GM06990 (cell line): Measurements from ENCODE around the gene OBSCN.
"Not testable (repeated sequence)": the region's sequence is repeated elsewhere in the genome, so short reads cannot be mapped to it uniquely, and the experiment has no call there.

Experiments
- DNase-seq: peaks from one replicate; pipeline ENCODE4 v3.0.0-alpha.2; 2011; ENCODE audit not compliant: insufficient read length; ENCODE audit errors: extremely low read depth
- H3K27me3 ChIP-seq: replicated peaks from 2 replicates; pipeline ENCODE4 v1.6.0; 2011; ENCODE audit warnings: low read length; ENCODE audit not compliant: control insufficient read depth, insufficient read depth
- H3K36me3 ChIP-seq: 2 replicates; pipeline ENCODE4 v1.5.1; 2011; ENCODE audit warnings: low read length; ENCODE audit not compliant: control insufficient read depth, insufficient read depth
- H3K4me3 ChIP-seq: replicated peaks from 2 replicates; pipeline ENCODE4 v1.5.1; 2011; ENCODE audit warnings: low read depth, mild to moderate bottlenecking, control low read depth, low read length
- CTCF ChIP-seq: IDR thresholded peaks from 2 replicates; pipeline ENCODE4 v1.5.1; 2011; ENCODE audit warnings: low read length, control low read depth, mild to moderate bottlenecking, inconsistent platforms; ENCODE audit not compliant: insufficient read depth, poor library complexity, severe bottlenecking

OBSCN gene

GRCh38 chr1:228170666-228171065 lies 37.2 kb upstream of the OBSCN start:
- no peak for TF ChIP-seq CTCF
- Histone ChIP-seq H3K36me3 (no peaks in the 10 kb centered on the region; the same call in none of the 2 replicates), H3K27me3 (no peaks in the 10 kb centered on the region), H3K4me3 (no peak overlapping the region)
- no peak for DNase-seq

DNA sequence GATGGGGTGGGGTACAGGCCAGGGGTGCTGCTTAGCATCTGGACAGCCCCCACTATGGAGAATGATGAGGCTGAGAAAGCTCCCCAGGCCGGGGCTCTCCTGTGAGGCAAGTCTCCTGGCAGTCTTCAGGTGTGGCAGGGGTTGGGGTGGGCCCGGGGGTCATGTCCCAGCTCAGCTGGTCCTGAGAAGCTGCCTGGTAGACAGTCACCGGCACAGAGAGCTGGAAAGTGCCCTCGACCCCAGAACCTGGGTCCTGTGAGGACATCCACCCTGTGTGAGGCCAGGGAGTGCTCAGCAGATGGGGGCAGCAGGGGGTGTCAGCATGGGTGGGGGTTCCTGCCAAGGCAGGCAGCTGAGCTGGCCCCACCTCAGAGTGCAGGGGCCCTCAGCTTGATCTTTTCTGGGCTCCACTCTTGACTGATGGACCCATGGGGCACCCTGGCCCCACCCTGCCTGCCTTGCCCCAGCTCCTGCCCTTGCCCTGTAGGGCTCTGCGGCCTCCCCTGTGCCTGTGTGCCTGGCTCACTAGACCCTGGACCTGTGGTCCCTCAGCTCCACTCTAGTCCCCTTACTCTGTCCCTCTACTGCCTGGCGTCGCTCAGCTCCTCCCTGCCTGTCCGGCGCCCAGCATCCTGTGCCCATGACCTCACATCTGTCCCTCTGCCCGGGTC lies 36.5 kb upstream of the OBSCN start:
- no peaks in the 10 kb centered on the region for H3K27me3 ChIP-seq
- H3K4me3 ChIP-seq = no peak overlapping the region
- no peak for DNase-seq
- no peak for TF ChIP-seq CTCF
- H3K36me3 ChIP-seq = no peaks in the 10 kb centered on the region; the same call in none of the 2 replicates

- Histone ChIP-seq H3K27me3 (no peaks in the 10 kb centered on the region), H3K36me3 (no peaks in the 10 kb centered on the region; the same call in none of the 2 replicates), H3K4me3 (no peak overlapping the region)
- DNase-seq = no peak
- no peak for TF ChIP-seq CTCF
These were observed 35.0 kb upstream of the OBSCN start for GRCh38 chr1:228172591-228173527.

- H3K27me3 ChIP-seq, DNase-seq, H3K4me3 ChIP-seq: not testable (repeated sequence)
These were observed 34.0 kb upstream of the OBSCN start for GRCh38 chr1:228173528-228174481.

DNA sequence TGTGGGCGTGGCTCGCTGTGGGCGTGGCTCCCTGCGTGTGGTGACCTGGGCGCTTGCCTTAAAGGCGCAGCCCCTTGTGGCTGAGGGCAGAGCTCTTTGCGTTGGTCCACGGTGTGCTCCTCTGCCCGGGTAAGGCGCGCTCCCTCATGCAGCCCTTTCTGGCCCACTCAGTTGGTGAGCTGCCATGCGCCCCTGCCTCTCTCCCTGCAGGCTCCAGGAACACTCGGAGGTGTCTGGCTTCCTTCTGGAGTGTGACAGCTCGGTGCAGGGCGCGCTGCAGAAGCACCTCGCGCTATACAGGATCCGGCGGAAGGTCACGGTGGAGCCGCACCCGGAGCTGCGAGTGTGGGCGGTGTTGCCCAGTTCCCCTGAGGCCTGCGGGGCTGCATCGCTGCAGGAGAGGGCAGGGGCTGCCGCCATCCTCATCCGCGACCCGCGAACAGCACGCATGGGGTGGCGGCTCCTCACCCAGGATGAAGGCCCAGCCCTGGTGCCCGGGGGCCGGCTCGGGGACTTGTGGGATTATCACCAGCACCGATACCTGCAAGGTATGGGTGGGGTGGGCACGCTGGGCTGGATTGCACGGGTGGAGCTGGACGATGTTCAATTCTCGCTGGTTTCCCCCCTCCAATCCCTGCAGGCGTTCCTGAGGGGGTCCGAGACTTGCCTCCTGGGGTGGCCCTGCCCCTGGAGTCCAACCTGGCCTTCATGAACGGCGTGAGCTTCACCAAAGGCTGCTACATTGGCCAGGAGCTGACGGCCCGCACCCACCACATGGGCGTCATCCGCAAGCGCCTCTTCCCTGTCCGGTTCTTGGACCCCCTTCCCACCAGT lies 33.1 kb upstream of the OBSCN start:
- Histone ChIP-seq H3K27me3 (no peaks in the 10 kb centered on the region), H3K4me3 (no peak overlapping the region), H3K36me3 (no peaks in the 10 kb centered on the region; the same call in none of the 2 replicates)
- no peak for DNase-seq
- TF ChIP-seq CTCF = no peak

More at GRCh38 chr1:228173528-228174481, 34.0 kb upstream of the OBSCN start:
- H3K36me3 ChIP-seq = not testable (repeated sequence)
